Ureter (tissue), 1 donor: ENCODE measurements around the gene TRIM32. TPM values are rescaled to one million over a fixed set of nuclear protein-coding genes. Genes with fewer than 3 reads are reported as not detected.

Source experiments
- DNase-seq: peaks from one replicate; pipeline ENCODE4 v3.0.0-alpha.2; 2020; ENCODE audit warnings: low spot score
- total RNA-seq: library from RNA; stranded (reverse); gene quantifications from one replicate; pipeline ENCODE4 v1.2.4, GENCODE V29; 2023
- donor health status: DM: yes; HTN: yes; CAD: no.

TRIM32 gene
- total RNA-seq, 1 donor from 2014 or later, result 30.6 TPM

- no peak for DNase-seq
Measured at GRCh38 chr9:116705531-116705930, 18.4 kb downstream of the TRIM32 start.

- no peak for DNase-seq
Measured at GRCh38 chr9:116706310-116707290, 19.5 kb downstream of the TRIM32 start.

- no peak for DNase-seq
Measured at GRCh38 chr9:116712781-116713180, 25.7 kb downstream of the TRIM32 start.

- no peak for DNase-seq
Measured at GRCh38 chr9:116713271-116713670, 26.2 kb downstream of the TRIM32 start.

GRCh38 chr9:116715751-116716150, 28.6 kb downstream of the TRIM32 start:
- DNase-seq, result no peak

- DNase-seq, result no peak
Measured at GRCh38 chr9:116716438-116716837, 29.3 kb downstream of the TRIM32 start.

- DNase-seq, result no peak
Measured at GRCh38 chr9:116717150-116717549, 30.0 kb downstream of the TRIM32 start.

GRCh38 chr9:116718111-116718510, 31.0 kb downstream of the TRIM32 start:
- DNase-seq, result no peak

- DNase-seq, result no peak
Measured at GRCh38 chr9:116720111-116720510, 33.0 kb downstream of the TRIM32 start.

- no peak for DNase-seq
Measured at GRCh38 chr9:116721411-116721810, 34.3 kb downstream of the TRIM32 start.

- DNase-seq, result no peak
Measured at GRCh38 chr9:116721944-116722343, 34.8 kb downstream of the TRIM32 start.

GRCh38 chr9:116724123-116724522, 37.0 kb downstream of the TRIM32 start:
- DNase-seq, result no peak

- DNase-seq, result no peak
Measured at GRCh38 chr9:116726602-116727001, 39.5 kb downstream of the TRIM32 start.

GRCh38 chr9:116733010-116733641, 46.0 kb downstream of the TRIM32 start:
- no peak for DNase-seq

GRCh38 chr9:116736399-116737151, 49.5 kb downstream of the TRIM32 start:
- DNase-seq, result no peak

GRCh38 chr9:116737152-116737546, 50.0 kb downstream of the TRIM32 start:
- DNase-seq, result peak; percentile 82

GRCh38 chr9:116741086-116741740, 54.1 kb downstream of the TRIM32 start:
- DNase-seq, result no peak

GRCh38 chr9:116741742-116742141, 54.6 kb downstream of the TRIM32 start:
- DNase-seq, result no peak

- DNase-seq, result no peak
Measured at GRCh38 chr9:116749176-116749575, 62.1 kb downstream of the TRIM32 start.

GRCh38 chr9:116749772-116750171, 62.7 kb downstream of the TRIM32 start:
- DNase-seq, result no peak

GRCh38 chr9:116750510-116750909, 63.4 kb downstream of the TRIM32 start:
- no peak for DNase-seq
